Measurements from ENCODE around the gene ZFPM1.

ZFPM1 gene

GRCh38 chr16:88441460-88441859, 11.6 kb upstream of the ZFPM1 start:
- H3K79me2 ChIP-seq (ENCODE audit: control insufficient read depth, insufficient read depth, low read length, poor library complexity): no peaks in the 10 kb centered on the region
- no peak overlapping the region for H2BK12ac ChIP-seq (ENCODE audit: low read length)
- no peak overlapping the region for H4K8ac ChIP-seq (ENCODE audit: low read depth, low read length)
- no peaks in the 10 kb centered on the region for H3K79me1 ChIP-seq (ENCODE audit: low read length)
- H2AFZ ChIP-seq (ENCODE audit: insufficient read depth, low read length, poor library complexity): no peak overlapping the region
- DNase-seq: no peak
- no peaks in the 10 kb centered on the region for H3K27me3 ChIP-seq (ENCODE audit: insufficient read depth, low read length)
- H3K23ac ChIP-seq (ENCODE audit: low read length): no peak overlapping the region
- no peak overlapping the region for H3K27ac ChIP-seq (ENCODE audit: low read depth, low read length)
- no peak overlapping the region for H4K12ac ChIP-seq (ENCODE audit: low read depth, low read length)
- H3K9ac ChIP-seq (ENCODE audit: low read length): no peak overlapping the region
- H3K4ac ChIP-seq (ENCODE audit: low read depth, low read length): no peak overlapping the region
- no peak overlapping the region for H3K4me3 ChIP-seq (ENCODE audit: low read depth, low read length)
- no peak overlapping the region for H3K4me2 ChIP-seq (ENCODE audit: low read length)
- no peaks in the 10 kb centered on the region for H3K36me3 ChIP-seq (ENCODE audit: control insufficient read depth in 1 of 2, insufficient read depth in 2 of 2, low read length in 2 of 2)
- no peak overlapping the region for H2BK120ac ChIP-seq (ENCODE audit: insufficient read depth, low read length, poor library complexity)
- no peak overlapping the region for H3K14ac ChIP-seq (ENCODE audit: low read length)
- peaks cover 1% of the 10 kb centered on the region for H3K9me3 ChIP-seq (ENCODE audit: insufficient read depth, low read depth, low read length)
- H3K4me1 ChIP-seq (ENCODE audit: control insufficient read depth in 1 of 2, insufficient read depth in 2 of 2, low read length in 2 of 2): no peaks in the 10 kb centered on the region
- no peak overlapping the region for H2BK5ac ChIP-seq (ENCODE audit: low read depth, low read length, poor library complexity)
- WGBS (ENCODE audit: extremely low coverage, insufficient coverage, insufficient read length): no CpG with 5 or more reads among the region's 14 CpGs
- H2AK5ac ChIP-seq (ENCODE audit: low read length): no peak overlapping the region
- H4K91ac ChIP-seq (ENCODE audit: low read depth, low read length): no peak overlapping the region
- no peak overlapping the region for H3K18ac ChIP-seq (ENCODE audit: low read length)

GRCh38 chr16:88442383-88442726, 10.7 kb upstream of the ZFPM1 start:
- no peak overlapping the region for H2BK12ac ChIP-seq (ENCODE audit: low read length)
- no peaks in the 10 kb centered on the region for H3K4me1 ChIP-seq (ENCODE audit: control insufficient read depth in 1 of 2, insufficient read depth in 2 of 2, low read length in 2 of 2)
- H3K27ac ChIP-seq (ENCODE audit: low read depth, low read length): no peak overlapping the region
- H3K4ac ChIP-seq (ENCODE audit: low read depth, low read length): no peak overlapping the region
- H4K12ac ChIP-seq (ENCODE audit: low read depth, low read length): no peak overlapping the region
- H3K23ac ChIP-seq (ENCODE audit: low read length): no peak overlapping the region
- H2AK5ac ChIP-seq (ENCODE audit: low read length): no peak overlapping the region
- no peak overlapping the region for H2AFZ ChIP-seq (ENCODE audit: insufficient read depth, low read length, poor library complexity)
- H4K8ac ChIP-seq (ENCODE audit: low read depth, low read length): no peak overlapping the region
- no peaks in the 10 kb centered on the region for H3K79me2 ChIP-seq (ENCODE audit: control insufficient read depth, insufficient read depth, low read length, poor library complexity)
- no peak overlapping the region for H3K9ac ChIP-seq (ENCODE audit: low read length)
- no peak overlapping the region for H3K4me2 ChIP-seq (ENCODE audit: low read length)
- no peak overlapping the region for H2BK120ac ChIP-seq (ENCODE audit: insufficient read depth, low read length, poor library complexity)
- no peak overlapping the region for H3K4me3 ChIP-seq (ENCODE audit: low read depth, low read length)
- H4K91ac ChIP-seq (ENCODE audit: low read depth, low read length): no peak overlapping the region
- H3K9me3 ChIP-seq (ENCODE audit: insufficient read depth, low read depth, low read length): peaks cover 4% of the 10 kb centered on the region
- H3K79me1 ChIP-seq (ENCODE audit: low read length): no peaks in the 10 kb centered on the region
- H3K27me3 ChIP-seq (ENCODE audit: insufficient read depth, low read length): no peaks in the 10 kb centered on the region
- no peak overlapping the region for H3K14ac ChIP-seq (ENCODE audit: low read length)
- H2BK5ac ChIP-seq (ENCODE audit: low read depth, low read length, poor library complexity): no peak overlapping the region
- no peaks in the 10 kb centered on the region for H3K36me3 ChIP-seq (ENCODE audit: control insufficient read depth in 1 of 2, insufficient read depth in 2 of 2, low read length in 2 of 2)
- H3K18ac ChIP-seq (ENCODE audit: low read length): no peak overlapping the region
- no CpG with 5 or more reads among the region's 9 CpGs for WGBS (ENCODE audit: extremely low coverage, insufficient coverage, insufficient read length)
- no peak for DNase-seq

GRCh38 chr16:88442727-88443576, 10.1 kb upstream of the ZFPM1 start:
- H3K14ac ChIP-seq (ENCODE audit: low read length): no peak overlapping the region
- no peak overlapping the region for H3K4me2 ChIP-seq (ENCODE audit: low read length)
- no peak overlapping the region for H3K4ac ChIP-seq (ENCODE audit: low read depth, low read length)
- H3K23ac ChIP-seq (ENCODE audit: low read length): no peak overlapping the region
- peaks cover 4% of the 10 kb centered on the region for H3K9me3 ChIP-seq (ENCODE audit: insufficient read depth, low read depth, low read length)
- H4K12ac ChIP-seq (ENCODE audit: low read depth, low read length): no peak overlapping the region
- no peak overlapping the region for H2AFZ ChIP-seq (ENCODE audit: insufficient read depth, low read length, poor library complexity)
- no peaks in the 10 kb centered on the region for H3K4me1 ChIP-seq (ENCODE audit: control insufficient read depth in 1 of 2, insufficient read depth in 2 of 2, low read length in 2 of 2)
- WGBS (ENCODE audit: extremely low coverage, insufficient coverage, insufficient read length): no CpG with 5 or more reads among the region's 40 CpGs
- H4K91ac ChIP-seq (ENCODE audit: low read depth, low read length): no peak overlapping the region
- no peak overlapping the region for H3K4me3 ChIP-seq (ENCODE audit: low read depth, low read length)
- no peak overlapping the region for H3K9ac ChIP-seq (ENCODE audit: low read length)
- H2AK5ac ChIP-seq (ENCODE audit: low read length): no peak overlapping the region
- H3K27ac ChIP-seq (ENCODE audit: low read depth, low read length): no peak overlapping the region
- peak; percentile 45 to 81 for DNase-seq
- no peak overlapping the region for H2BK120ac ChIP-seq (ENCODE audit: insufficient read depth, low read length, poor library complexity)
- H3K79me1 ChIP-seq (ENCODE audit: low read length): no peaks in the 10 kb centered on the region
- no peak overlapping the region for H2BK12ac ChIP-seq (ENCODE audit: low read length)
- no peaks in the 10 kb centered on the region for H3K79me2 ChIP-seq (ENCODE audit: control insufficient read depth, insufficient read depth, low read length, poor library complexity)
- H3K27me3 ChIP-seq (ENCODE audit: insufficient read depth, low read length): no peaks in the 10 kb centered on the region
- H4K8ac ChIP-seq (ENCODE audit: low read depth, low read length): no peak overlapping the region
- H3K36me3 ChIP-seq (ENCODE audit: control insufficient read depth in 1 of 2, insufficient read depth in 2 of 2, low read length in 2 of 2): no peaks in the 10 kb centered on the region
- H3K18ac ChIP-seq (ENCODE audit: low read length): no peak overlapping the region
- no peak overlapping the region for H2BK5ac ChIP-seq (ENCODE audit: low read depth, low read length, poor library complexity)

- Histone ChIP-seq H2AK5ac (ENCODE audit: low read length) (no peak overlapping the region), H2BK120ac (ENCODE audit: insufficient read depth, low read length, poor library complexity) (no peak overlapping the region), H2BK12ac (ENCODE audit: low read length) (no peak overlapping the region), H3K79me1 (ENCODE audit: low read length) (no peaks in the 10 kb centered on the region), H4K91ac (ENCODE audit: low read depth, low read length) (no peak overlapping the region), H3K4me2 (ENCODE audit: low read length) (no peak overlapping the region), H3K4me3 (ENCODE audit: low read depth, low read length) (no peak overlapping the region), H3K79me2 (ENCODE audit: control insufficient read depth, insufficient read depth, low read length, poor library complexity) (no peaks in the 10 kb centered on the region), H3K23ac (ENCODE audit: low read length) (no peak overlapping the region), H3K9ac (ENCODE audit: low read length) (no peak overlapping the region), H3K36me3 (ENCODE audit: control insufficient read depth in 1 of 2, insufficient read depth in 2 of 2, low read length in 2 of 2) (no peaks in the 10 kb centered on the region), H3K4ac (ENCODE audit: low read depth, low read length) (no peak overlapping the region), H4K8ac (ENCODE audit: low read depth, low read length) (no peak overlapping the region), H3K18ac (ENCODE audit: low read length) (no peak overlapping the region), H2AFZ (ENCODE audit: insufficient read depth, low read length, poor library complexity) (no peak overlapping the region), H2BK5ac (ENCODE audit: low read depth, low read length, poor library complexity) (no peak overlapping the region), H4K12ac (ENCODE audit: low read depth, low read length) (no peak overlapping the region), H3K27ac (ENCODE audit: low read depth, low read length) (no peak overlapping the region), H3K27me3 (ENCODE audit: insufficient read depth, low read length) (no peaks in the 10 kb centered on the region), H3K9me3 (ENCODE audit: insufficient read depth, low read depth, low read length) (peaks cover 4% of the 10 kb centered on the region), H3K4me1 (ENCODE audit: control insufficient read depth in 1 of 2, insufficient read depth in 2 of 2, low read length in 2 of 2) (no peaks in the 10 kb centered on the region), H3K14ac (ENCODE audit: low read length) (no peak overlapping the region)
- no CpG with 5 or more reads among the region's 32 CpGs for WGBS (ENCODE audit: extremely low coverage, insufficient coverage, insufficient read length)
- DNase-seq: no peak
Measured at GRCh38 chr16:88444826-88445582, 8.1 kb upstream of the ZFPM1 start.

All from trophoblast cell (in vitro differentiated cells and primary cell).